ENCODE data around the gene CADPS.

Gene CADPS

DNA sequence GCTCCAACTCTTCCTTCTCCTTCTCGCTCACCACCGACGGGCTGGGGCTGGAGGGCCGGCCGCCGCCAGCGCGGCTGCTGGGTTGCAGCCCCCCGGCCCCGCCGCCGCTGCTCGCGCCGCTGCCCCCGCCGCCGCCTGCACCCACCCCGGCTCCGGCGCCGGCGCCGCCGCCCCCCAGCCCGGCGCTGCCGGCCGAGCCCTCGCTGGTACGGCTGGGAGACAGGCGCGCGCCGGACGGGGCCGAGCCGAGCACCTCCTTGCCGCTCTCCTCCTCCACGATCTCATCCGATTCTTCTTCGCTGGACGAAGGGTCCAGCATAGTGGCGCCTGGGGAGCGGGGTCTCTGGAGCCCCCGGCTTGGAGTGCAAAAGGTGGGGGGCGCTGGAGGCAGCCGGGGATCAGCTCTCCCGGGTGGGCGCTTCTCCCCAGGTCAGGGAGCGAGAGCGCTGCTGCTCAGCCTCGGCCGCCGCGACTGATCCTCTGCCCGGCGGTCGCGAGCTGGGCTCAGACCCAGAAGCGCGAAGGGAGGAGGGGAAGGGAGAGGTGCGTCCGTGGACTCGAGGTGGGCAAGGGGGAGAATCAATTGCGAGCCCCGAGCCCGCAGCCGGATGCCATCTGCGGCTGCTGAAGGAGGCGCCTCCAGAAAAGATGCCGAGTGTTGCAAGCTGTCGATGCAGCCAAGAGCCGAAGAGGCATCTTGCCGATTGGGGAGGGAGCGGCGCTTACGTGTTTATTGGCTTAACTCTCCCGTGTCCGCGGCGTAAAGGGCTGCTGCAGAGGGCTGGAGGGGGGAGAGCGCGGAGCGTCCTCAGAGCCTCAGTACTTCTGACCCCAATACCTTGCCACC lies at the start of gene CADPS:
Gene CADPS, minus strand, starts transcription at position 706 of the 847 bp plus-strand sequence. Its CDS starts 387 bp downstream, at position 319.
- no peak for DNase-seq (ENCODE audit: extremely low read depth in 1 of 2, low read depth in 1 of 2)

DNA sequence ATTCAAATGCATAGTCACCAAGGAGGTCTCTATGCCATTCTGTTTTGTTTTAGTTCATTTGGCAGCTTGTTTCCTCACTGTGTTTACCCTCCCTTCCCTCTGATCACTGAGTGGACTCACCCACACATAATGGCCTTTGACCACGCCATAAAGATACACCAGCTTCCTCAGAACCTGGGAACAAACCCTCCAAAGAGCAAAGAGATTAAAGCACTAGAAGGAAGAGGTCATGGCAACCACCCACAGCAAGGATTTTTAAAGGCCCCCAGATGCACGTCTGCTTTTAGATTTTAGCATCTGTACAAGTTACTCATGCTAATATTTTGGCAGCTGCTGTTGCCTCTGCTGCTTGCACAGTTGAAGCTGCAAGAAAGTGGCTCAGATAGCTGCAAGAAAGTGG lies 47.9 kb upstream of the CADPS start:
- DNase-seq (ENCODE audit: extremely low read depth in 1 of 2, low read depth in 1 of 2): no peak

DNA sequence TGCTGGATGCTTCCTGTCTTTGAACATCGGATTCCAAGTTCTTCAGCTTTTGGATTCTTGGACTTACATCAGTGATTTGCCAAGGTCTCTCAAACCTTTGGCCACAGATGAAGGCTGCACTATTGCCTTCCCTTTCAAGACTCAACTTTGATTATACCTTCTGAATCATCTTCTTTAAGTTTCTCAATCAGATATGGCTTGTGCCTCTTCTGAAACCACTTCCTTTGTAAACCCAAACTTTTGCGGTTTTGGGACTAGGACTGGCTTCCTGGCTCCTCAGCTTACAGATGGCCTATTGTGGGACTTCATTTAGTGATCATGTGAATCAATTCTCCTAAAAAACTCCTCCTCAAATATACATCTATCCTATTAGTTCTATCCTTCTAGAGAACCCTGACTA lies 47.1 kb upstream of the CADPS start:
- DNase-seq (ENCODE audit: extremely low read depth in 1 of 2, low read depth in 1 of 2): no peak

DNA sequence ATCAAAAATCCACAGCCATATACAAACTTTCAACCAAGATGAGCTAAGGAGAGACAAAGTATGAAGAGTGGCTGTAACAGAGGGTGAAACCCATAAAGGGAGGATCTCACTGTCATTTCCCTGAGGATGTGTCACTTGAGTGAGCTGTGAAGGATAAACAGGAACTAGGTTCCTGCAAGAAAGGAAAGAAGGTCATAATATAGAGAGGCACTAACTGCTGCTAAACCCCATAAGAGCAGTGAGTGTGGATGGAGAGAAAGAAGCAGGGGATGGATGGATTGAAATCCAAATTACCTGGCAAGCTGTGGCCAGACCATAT lies 45.2 kb upstream of the CADPS start:
- DNase-seq (ENCODE audit: extremely low read depth in 1 of 2, low read depth in 1 of 2): no peak

DNA sequence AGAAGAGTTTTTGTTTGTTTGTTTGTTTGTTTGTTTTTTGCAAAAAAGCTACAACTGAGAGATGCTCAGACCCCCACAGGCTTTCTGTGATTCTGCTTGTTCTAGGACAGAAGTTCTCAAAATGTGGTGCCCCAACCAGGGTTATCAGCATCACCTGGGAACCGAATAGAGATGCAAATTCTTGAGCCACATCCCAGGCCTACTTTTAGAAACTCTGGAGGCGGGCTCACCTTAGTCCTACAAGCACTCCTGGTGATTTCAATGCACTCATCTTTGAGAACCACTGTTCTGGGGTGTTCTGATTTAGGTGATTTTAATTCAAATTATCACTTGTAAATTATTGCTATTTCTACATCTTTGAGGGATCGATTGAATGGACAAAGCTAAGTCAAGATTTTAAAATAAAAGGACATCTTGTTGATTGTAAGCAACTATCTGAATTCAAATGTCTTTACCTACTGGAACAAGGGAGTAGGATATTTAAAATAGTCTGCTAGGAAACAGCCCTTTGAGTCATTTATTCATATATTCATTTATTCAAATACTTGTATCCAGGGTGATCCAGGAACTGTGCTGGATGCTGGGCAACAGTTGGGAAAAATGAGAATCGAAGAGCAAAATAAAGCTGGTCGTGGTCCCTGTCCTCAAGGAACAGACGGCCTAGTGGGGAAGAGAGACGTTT lies 44.7 kb upstream of the CADPS start:
- no peak for DNase-seq (ENCODE audit: extremely low read depth in 1 of 2, low read depth in 1 of 2)

DNA sequence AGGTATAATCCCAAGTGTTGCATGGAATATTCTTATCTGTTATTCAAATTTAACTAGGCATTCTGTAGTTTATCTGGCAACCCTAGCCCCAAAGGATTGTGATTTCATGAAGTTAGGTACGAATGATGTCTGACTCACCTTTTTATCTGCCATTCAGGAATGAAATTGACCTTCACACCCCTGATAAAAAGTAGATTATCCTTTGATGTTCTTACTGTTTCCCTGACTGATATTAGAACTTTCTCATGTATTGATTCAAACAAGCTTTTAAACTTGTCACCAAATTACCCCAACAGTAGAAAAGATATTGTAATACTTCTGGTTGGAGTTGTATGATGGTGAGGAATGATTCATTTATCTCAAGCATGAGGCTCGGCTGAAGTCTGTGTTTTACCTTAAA lies 43.6 kb upstream of the CADPS start:
- no peak for DNase-seq (ENCODE audit: extremely low read depth in 1 of 2, low read depth in 1 of 2)

DNA sequence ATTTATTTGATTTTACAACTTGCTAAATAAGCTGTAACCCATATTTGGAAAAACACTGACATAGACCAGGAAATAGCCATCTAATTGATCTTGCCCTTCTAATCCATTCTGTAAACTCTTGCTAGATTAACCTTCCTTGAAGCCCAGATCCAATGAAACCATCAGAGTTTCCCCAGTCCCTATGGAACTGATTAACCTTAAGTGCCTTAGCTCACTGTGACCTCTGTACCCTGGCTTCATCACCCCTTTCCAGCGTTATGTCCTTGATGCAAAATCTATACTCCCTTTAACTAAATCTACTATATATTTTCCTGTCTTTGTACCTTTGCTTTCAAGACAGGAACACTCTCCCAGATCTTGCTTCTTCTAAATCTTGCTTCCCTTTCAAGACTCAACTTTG lies 42.9 kb upstream of the CADPS start:
- no peak for DNase-seq (ENCODE audit: extremely low read depth in 1 of 2, low read depth in 1 of 2)

DNA sequence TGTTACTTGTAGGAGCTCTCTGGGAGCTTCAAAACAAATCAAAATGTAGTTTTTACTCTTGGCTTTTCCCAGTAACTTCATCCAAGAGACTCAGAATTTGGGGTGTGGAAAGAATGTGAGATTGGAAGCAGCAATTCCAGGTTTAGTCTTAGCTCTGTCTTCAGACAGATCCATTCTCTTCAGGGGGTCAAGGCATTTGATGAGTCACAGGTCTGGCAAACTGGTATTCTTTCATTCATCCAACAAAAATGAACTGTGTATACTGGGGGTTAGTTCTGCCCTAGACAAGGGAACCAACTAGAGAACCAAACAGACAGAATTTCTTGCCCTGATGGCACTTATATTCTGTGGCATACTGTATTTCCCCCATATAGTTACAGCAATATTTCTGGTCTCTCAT lies 36.3 kb upstream of the CADPS start:
- no peak for DNase-seq (ENCODE audit: extremely low read depth in 1 of 2, low read depth in 1 of 2)

DNA sequence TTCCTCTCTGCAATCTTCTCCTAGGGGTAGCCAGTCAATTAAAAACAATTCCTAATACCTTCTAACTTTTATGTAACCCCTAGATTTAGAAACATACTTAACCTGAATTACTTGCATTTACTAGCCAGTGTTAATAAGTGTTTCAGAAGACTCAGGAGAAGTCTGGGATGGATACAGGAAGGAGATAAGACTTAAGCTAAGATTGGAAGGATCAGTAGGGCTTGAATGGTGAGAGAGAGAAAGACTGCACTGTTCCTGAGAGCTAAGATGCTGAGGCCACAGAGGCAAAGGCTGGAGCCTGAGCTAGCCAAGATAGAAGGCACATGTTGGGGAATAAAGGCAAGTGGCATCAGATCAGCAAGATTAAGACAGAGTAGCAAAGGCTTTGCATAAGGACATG lies 30.1 kb upstream of the CADPS start:
- no peak for DNase-seq (ENCODE audit: extremely low read depth in 1 of 2, low read depth in 1 of 2)

DNA sequence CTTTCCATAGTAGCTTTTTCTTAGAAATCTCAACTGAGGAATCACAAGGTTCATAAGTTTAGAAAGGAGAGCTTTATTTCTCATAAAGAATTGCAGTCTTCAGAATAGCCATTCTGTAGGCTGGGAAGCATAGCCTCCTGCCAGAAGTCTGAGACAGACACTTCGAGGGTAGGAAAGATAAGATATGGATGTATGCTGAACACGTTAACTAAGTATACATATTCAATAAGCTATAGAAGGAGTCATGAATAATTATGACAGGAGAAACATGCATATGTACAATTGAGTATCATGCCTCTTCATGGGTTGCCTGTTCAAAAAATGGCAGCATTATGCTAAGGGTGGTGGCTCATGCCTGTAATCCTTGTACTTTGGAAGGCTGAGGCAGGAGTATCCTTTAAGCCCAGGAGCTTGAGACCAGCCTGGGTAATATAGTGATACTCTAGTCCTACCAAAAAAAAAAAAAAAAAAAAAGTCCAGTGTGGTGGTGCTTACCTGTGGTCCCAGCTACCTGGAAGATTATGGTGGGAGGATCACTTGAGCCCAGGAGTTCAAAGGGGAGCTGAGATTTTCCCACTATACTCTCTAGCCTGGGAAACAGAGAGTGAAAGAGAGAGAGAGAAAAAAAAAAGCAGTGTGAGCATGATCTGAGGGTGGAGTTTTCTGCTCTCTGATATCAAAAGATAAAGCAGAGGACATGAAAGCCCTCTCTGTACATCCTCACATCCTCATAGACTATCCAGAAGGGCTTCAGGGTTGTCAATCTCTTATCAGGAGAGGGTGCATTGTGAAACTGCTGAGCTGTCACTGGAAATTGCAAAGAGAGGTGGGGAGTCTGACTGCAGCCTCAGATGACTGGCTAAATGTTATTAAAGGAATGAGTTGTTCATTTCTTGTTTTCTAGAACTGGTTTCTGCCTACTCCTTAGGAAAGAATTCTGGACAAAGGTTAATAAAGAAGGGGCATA lies 23.6 kb upstream of the CADPS start:
- DNase-seq (ENCODE audit: extremely low read depth in 1 of 2, low read depth in 1 of 2): no peak

DNA sequence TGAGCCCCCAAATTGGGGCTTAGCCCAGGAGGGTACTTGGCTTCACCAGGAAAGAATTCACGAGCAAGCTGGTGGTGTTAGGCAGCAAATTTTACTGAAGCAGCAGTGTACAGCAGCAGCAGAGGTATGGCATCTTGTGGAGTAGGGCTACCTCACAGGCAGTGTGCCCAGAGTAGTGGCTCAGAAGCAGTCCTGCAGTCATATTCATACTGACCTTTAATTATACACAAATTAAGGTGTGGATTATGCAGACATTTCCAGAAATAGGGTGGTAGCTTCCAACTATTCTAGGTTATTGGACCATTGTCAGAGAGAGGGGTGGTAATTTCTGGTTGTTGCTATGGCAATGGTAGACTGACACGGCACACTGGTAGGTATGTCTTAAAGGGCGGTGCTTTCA lies 20.7 kb upstream of the CADPS start:
- no peak for DNase-seq (ENCODE audit: extremely low read depth in 1 of 2, low read depth in 1 of 2)

DNA sequence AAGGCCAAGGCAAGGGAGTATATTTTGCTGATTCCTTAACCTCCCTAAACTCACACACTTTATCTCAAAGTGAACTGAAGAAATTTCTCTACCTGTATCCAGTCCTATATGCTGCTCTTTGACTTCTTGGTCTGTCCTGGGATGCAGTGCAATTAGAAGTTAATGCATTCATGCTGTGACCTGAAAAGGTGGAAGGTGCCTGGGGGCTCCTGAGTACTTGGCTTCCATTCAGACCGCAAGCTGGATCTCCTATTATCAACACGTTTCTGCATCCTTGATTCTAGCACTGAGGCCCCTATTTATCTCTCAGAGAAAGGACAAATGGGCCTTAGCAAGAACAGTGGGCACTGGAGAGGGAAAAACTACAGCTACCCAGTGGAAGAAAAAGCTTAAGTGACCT lies 17.7 kb upstream of the CADPS start:
- no peak for DNase-seq (ENCODE audit: extremely low read depth in 1 of 2, low read depth in 1 of 2)

DNA sequence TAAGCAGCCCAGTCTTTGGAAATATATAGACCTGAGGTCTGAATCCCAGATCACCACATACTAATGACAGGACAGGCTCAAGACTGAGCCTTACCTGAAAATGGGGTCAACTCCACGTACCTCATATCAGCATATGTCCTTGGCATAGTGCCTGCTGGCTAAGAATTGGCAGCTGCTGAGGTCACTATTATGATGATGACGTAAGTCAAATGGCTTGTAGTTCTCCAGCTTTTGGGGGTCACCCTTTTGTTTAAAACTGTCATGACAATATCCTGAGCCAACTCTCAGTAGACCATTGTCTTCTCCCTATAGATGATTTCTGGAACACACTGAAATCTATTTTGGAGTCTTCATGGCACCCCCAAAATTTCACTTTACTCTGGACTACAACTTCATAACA lies 16.8 kb upstream of the CADPS start:
- DNase-seq (ENCODE audit: extremely low read depth in 1 of 2, low read depth in 1 of 2): no peak

DNA sequence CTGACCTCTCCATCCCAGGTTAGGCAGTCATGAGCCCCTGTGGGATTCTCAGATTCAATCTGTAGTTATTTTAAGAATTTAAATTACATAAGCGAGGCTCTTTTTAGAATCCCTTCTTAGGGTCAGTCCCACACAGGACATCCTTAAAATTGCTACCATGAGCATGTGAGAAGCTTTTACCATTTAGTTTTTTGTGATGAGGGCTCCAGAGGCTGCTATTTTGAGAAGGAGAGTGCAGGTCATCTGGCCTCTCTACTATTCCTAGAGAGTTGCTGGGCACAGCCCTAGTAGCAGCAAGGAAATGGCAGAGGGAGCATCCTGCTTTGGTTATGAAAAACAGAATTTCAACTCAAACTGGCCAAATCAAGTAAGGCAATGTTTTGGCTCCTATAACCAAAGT lies 13.6 kb upstream of the CADPS start:
- DNase-seq (ENCODE audit: extremely low read depth in 1 of 2, low read depth in 1 of 2): no peak

DNA sequence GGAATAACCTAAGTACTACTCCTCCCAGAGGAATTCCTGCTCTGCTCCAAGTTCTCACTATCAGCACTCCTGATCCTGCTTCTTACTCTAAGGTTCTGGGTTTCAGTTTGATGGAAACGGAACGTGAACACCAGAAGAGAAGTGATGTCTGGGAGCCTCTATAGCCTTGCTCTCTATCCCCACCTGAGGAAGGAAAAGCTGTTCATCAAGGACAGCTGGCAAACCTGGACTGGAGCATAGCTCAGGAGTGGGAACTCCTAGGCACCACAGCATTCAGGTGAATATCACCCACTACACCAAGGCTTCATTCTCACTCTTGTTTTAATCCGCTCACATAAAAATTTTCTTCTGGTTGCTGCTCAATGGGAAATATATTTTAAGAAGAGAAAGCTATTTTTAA lies 13.0 kb upstream of the CADPS start:
- DNase-seq (ENCODE audit: extremely low read depth in 1 of 2, low read depth in 1 of 2): no peak

DNA sequence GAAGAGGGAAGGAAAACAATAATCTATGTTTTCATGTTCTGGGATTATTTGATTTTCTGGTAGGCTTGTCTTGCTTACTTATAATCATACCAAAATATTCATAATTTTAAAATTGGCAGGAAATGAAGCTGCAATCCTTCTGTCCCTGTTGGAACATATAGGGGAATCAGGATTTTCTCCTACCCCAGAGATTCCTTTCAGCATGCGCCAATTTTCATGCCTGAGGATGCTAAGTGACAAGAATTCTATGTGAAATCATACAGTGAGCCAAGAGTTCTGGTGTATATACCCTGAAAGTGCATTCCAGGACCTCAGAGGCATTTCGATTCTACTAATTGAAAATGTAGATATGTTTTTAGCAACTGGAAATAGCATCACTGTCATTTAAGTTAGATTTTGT lies 9.9 kb upstream of the CADPS start:
- no peak for DNase-seq (ENCODE audit: extremely low read depth in 1 of 2, low read depth in 1 of 2)

DNA sequence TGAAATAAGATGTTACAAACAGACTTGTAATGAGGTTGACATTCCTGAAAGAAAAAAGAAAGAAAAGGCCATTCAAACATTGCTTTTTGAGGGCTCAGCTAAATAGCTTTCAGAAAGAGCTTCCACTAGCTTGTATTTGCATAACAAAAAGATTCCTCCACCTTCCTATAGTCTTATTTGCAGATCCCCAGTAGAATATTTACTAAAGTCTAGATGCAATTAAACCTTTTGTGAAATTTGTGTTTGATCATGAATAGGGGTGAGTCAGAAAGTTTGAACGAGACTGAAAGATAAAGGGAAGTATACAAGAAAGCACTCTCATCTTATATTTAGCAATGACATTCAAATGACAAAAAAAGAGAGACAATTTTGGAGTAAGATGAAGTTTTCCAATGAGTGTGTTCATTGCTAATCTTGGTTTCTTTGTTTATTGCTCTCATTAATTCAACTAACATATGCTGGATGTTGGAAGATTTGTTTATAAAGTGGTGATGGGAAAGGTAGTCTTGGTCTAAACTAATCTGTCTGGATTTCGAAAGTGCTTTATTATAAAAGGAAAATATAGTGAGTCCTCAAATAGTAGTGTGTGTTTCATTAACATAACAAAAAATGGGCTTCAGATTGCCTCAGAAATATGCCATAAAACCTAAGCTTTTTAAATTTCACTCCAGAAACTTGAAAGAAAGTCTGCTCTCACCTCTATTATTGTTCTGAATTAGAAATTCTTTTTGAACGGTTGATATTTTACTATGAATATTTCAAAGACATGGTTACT lies 9.1 kb upstream of the CADPS start:
- DNase-seq (ENCODE audit: extremely low read depth in 1 of 2, low read depth in 1 of 2): no peak

DNA sequence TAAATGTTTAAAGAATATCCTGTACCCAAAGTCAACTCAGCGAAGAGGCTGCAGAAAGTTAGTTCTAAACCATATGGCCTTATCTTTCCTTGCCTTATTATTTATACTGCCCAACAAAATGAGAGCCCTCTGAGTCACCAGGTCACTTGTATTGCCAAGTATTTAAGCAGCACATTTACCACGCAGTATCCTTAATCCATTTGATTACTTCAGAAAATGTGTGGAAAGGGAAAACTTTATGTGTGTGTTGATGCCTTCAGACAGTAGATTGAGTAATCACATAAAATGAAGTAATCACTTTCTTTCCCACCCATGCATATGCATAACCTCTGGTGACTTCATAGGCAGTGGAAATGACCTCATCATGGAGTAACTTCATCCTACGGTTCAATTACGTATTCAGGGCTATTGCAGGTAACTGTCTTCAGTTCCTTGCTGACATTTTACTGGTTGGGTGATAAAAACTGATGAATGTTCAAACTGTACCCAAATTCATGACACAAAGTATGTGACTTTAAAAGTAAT lies 7.5 kb upstream of the CADPS start:
- no peak for DNase-seq (ENCODE audit: extremely low read depth in 1 of 2, low read depth in 1 of 2)

DNA sequence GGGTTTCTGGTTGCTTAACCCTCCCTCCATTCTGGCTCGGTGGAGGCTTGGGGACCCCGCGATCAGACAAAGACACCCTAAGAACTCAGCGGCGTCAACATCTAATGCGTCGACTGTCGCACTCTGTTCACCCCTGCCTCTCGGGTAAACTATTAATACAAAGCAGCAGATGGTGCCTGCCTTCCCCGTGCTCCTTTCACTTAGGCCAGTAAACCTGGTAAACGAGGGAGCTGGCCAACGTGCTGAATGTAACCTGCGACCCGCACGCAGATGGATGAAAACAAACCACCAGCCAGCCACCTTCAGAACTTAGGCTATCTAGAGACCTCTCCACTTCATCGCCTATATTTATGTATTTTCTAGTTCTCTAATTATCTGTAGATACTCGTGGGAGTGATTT lies 848 bp upstream of the CADPS start:
- no peak for DNase-seq (ENCODE audit: extremely low read depth in 1 of 2, low read depth in 1 of 2)

DNA sequence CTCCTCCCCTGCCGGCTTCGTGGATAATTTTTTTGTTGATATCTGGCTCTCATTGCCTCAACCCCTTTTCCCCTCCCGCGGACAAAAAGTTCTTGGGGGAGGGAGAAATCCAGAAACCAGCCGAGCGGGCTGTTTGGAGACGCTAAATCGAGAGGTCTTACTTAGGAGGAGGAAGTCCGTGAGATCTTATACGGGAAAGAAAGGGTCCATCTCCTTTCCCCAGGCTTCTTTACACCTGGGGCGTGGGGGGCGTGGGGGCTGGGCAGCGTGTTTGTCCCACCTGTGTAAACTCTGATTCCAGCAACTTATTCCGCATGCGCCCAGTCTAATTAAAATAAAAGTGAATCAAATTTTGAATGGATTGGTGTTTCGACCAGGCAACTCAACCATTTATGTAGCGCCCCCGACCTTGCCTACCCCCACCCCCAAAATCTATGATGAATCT lies 364 bp upstream of the CADPS start:
- no peak for DNase-seq (ENCODE audit: extremely low read depth in 1 of 2, low read depth in 1 of 2)
